CD4-positive, CD25-positive, alpha-beta regulatory T cell (primary cell): ENCODE results near the gene P2RY8. TPM values are rescaled to one million over a fixed set of nuclear protein-coding genes. Genes with fewer than 3 reads are reported as not detected.

Experiments
- ATAC-seq, 2 donors: fragments of 150-1000 bp; cut with Tn5 transposase; one replicate each; pipeline ENCODE4 v1.10.0; 2021; ENCODE audit warnings: low read depth in 2 of 2, moderate number of reproducible peaks in 2 of 2, moderate library complexity in 1 of 2
- DNase-seq, 3 donors: peaks; one replicate each; pipeline versions ENCODE4 v3.0.0 to v3.0.0-alpha.2; 2012 to 2022; ENCODE audit warnings: mixed read lengths in 1 of 3
- H3K27ac ChIP-seq: one replicate; pipeline ENCODE4 v1.7.0; 2013; ENCODE audit warnings: mild to moderate bottlenecking, low read length; ENCODE audit not compliant: insufficient read depth, poor library complexity, severe bottlenecking
- H3K27me3 ChIP-seq: one replicate; pipeline ENCODE4 v1.7.0; 2013; ENCODE audit warnings: low read length; ENCODE audit not compliant: control insufficient read depth, insufficient read depth
- H3K36me3 ChIP-seq: one replicate; pipeline ENCODE4 v1.7.0; 2013; ENCODE audit warnings: mild to moderate bottlenecking, low read length, moderate library complexity; ENCODE audit not compliant: control insufficient read depth, insufficient read depth
- H3K4me1 ChIP-seq: 2 replicates; pipeline ENCODE4 v1.7.0; 2013; ENCODE audit warnings: mild to moderate bottlenecking, low read length; ENCODE audit not compliant: insufficient read depth, control insufficient read depth, poor library complexity, severe bottlenecking
- H3K4me3 ChIP-seq: one replicate; pipeline ENCODE4 v1.7.0; 2013; ENCODE audit warnings: low read depth, mild to moderate bottlenecking, low read length, moderate library complexity
- H3K9me3 ChIP-seq, 2 experiments: 1 replicate in 1 of 2; 2 replicates in 1 of 2; pipeline ENCODE4 v1.7.0; 2013; ENCODE audit warnings: low read length in 2 of 2, mild to moderate bottlenecking in 1 of 2, moderate library complexity in 1 of 2; ENCODE audit not compliant: control insufficient read depth in 2 of 2
- H3K27ac Mint-ChIP-seq, 3 donors: one replicate each; pipeline ENCODE4 v1.8.0; 2020 to 2022; ENCODE audit warnings: mild to moderate bottlenecking in 3 of 3, mixed read lengths in 3 of 3, moderate library complexity in 2 of 3
- H3K27me3 Mint-ChIP-seq: one replicate; pipeline ENCODE4 v1.8.0; 2022; ENCODE audit warnings: mild to moderate bottlenecking, mixed read lengths
- H3K36me3 Mint-ChIP-seq: one replicate; pipeline ENCODE4 v1.8.0; 2020; ENCODE audit warnings: mixed read lengths
- H3K4me1 Mint-ChIP-seq, 4 donors: one replicate each; pipeline ENCODE4 v1.8.0; 2020 to 2022; ENCODE audit warnings: mixed read lengths in 4 of 4, mild to moderate bottlenecking in 1 of 4
- H3K4me3 Mint-ChIP-seq, 4 donors: one replicate each; pipeline ENCODE4 v1.8.0; 2020 to 2022; ENCODE audit warnings: mild to moderate bottlenecking in 4 of 4, mixed read lengths in 4 of 4, moderate library complexity in 3 of 4
- H3K9me3 Mint-ChIP-seq, 7 donors: one replicate each; pipeline ENCODE4 v1.8.0; 2020 to 2022; ENCODE audit warnings: mixed read lengths in 7 of 7, mild to moderate bottlenecking in 3 of 7, moderate library complexity in 2 of 7
- polyA plus RNA-seq, 4 donors: library from polyadenylated mRNA; unstranded; fragments of 300-500 nt; fragmentation: Illumina TruSeq; gene quantifications; one replicate each; pipeline ENCODE4 v1.2.3, GENCODE V29; 2021
- total RNA-seq: library from RNA; stranded (reverse); gene quantifications from one replicate; pipeline ENCODE4 v1.2.3, GENCODE V29; 2022

The P2RY8 gene
- total and polyA plus RNA-seq, 5 donors from 2014 or later = 158 to 222 (median 195) TPM

DNA sequence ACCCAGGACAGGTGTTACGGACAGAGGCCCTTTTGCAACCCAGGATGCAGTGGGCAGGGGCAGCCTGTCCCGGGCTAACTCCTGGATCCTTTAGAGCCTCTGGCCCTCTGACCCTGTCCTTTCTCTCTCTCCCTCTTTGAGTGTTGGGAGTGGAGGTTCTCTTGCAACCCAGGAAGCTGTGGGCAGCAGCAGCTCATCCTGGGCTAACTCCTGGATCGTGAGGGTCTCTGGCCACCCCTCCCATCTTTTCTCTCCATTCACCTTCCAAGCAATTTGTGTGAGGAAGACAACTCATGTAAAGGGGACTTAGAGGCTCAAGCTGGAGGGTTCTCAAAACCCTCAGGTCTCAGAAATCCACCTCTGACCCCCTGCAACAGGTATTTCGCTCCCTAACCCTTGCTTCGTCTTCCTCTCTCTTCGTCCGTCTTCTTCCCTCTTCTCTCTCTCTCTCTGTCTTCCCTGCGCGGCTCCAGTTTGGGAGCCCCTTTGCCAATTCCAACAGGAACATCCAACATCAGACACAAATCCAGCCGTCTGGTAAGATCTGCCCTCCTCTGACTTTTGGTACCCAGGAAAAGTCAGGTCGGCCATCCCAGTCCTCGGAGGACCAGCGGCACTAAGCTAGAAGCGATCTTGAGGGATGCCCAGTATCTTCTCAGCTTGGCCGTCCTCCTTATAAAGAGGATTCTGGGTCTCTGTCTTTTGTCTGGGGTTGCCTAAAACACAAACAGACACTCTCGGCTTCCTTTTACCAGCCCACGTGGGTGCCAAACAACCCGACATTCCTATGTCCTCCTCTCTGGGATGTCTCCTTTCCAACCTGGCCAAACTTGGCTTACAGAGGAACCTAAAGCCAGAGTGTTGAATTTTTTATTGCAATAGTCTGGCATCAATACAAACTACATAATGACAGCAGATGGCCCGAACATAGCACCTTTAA is 92.2 kb downstream of the P2RY8 start:
- Mint-ChIP-seq H3K36me3 (peaks cover 45% of the 10 kb centered on the region), H3K27me3 (peaks cover 4% of the 10 kb centered on the region), H3K4me3 (peak overlapping the region in 2 of 4 donors; percentile 38 to 70), H3K27ac (no peak overlapping the region), H3K4me1 (peaks cover 10 to 18% (median 15%) of the 10 kb centered on the region in 4 donors), H3K9me3 (peaks cover 0 to 20% (median 8%) of the 10 kb centered on the region in 7 donors)
- H3K4me3 ChIP-seq = no peak overlapping the region
- peaks cover 11% of the 10 kb centered on the region for H3K36me3 ChIP-seq
- no peak for ATAC-seq
- peaks cover 0 to 4% of the 10 kb centered on the region in 2 experiments for H3K9me3 ChIP-seq
- no peak overlapping the region for H3K27ac ChIP-seq
- no peaks in the 10 kb centered on the region for H3K4me1 ChIP-seq
- no peak for DNase-seq
- no peaks in the 10 kb centered on the region for H3K27me3 ChIP-seq

DNA sequence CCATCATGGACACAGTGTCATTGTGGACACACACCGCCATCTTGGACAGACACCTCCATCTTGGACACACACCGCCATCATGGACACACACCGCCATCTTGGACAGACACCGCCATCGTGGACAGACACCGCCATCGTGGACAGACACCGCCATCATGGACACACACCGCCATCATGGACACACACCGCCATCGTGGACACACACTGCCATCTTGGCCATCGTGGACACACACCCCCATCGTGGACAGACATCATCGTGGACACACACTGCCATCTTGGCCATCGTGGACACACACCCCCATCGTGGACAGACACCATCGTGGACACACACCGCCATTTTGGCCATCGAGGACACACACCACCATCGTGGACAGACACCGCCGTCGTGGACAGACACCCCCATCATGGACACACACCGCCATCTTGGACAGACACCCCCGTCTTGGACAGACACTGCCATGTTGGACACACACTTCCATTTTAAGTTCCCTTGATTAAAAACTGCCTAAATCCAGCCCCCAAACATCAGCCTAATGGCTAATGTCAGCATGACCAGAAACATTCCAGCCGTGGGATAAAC is 93.4 kb downstream of the P2RY8 start:
- Mint-ChIP-seq H3K27me3 (peaks cover 4% of the 10 kb centered on the region), H3K4me1 (peaks cover 4 to 13% (median 9%) of the 10 kb centered on the region in 4 donors), H3K4me3 (no peak overlapping the region), H3K9me3 (peaks cover 0 to 14% (median 5%) of the 10 kb centered on the region in 7 donors), H3K27ac (no peak overlapping the region), H3K36me3 (peaks cover 40% of the 10 kb centered on the region)
- Histone ChIP-seq H3K4me3 (no peak overlapping the region), H3K4me1 (no peaks in the 10 kb centered on the region), H3K27ac (no peak overlapping the region), H3K9me3 (peaks cover 0 to 4% of the 10 kb centered on the region in 2 experiments), H3K27me3 (no peaks in the 10 kb centered on the region), H3K36me3 (peaks cover 16% of the 10 kb centered on the region)
- ATAC-seq = no peak
- no peak for DNase-seq

DNA sequence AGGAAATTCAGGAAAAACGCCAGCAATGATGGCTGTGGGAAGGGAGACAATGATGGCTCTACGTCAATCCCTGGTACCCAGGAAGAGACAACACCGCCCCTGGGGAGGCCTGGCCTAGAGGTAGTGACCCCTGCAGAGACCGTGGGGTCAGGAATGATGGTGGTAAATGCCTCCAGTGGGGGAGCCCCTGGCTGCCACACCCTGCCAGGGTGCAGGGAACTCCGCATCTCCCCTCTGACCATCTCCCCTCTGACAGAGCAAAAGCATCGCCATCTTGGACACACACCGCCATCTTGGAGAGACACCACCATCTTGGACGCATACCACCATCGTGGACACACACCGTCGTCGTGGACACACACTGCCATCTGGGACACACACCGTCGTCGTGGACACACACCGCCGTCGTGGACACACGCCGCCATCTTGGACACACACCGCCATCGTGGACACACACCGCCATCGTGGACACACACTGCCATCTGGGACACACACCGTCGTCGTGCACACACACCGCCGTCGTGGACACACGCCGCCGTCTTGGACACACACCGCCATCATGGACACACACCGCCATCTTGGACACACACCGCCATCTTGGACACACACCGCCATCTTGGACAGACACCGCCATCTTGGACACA is 94.1 kb downstream of the P2RY8 start:
- Mint-ChIP-seq H3K4me3 (no peak overlapping the region), H3K27ac (no peak overlapping the region), H3K4me1 (peaks cover 1 to 13% (median 8%) of the 10 kb centered on the region in 4 donors), H3K9me3 (peaks cover 0 to 14% (median 2%) of the 10 kb centered on the region in 7 donors), H3K36me3 (peaks cover 40% of the 10 kb centered on the region), H3K27me3 (peaks cover 4% of the 10 kb centered on the region)
- Histone ChIP-seq H3K36me3 (peaks cover 16% of the 10 kb centered on the region), H3K9me3 (peaks cover 0 to 4% of the 10 kb centered on the region in 2 experiments), H3K4me1 (no peaks in the 10 kb centered on the region), H3K27ac (no peak overlapping the region), H3K4me3 (no peak overlapping the region), H3K27me3 (no peaks in the 10 kb centered on the region)
- ATAC-seq (no peak), DNase-seq (no peak)

DNA sequence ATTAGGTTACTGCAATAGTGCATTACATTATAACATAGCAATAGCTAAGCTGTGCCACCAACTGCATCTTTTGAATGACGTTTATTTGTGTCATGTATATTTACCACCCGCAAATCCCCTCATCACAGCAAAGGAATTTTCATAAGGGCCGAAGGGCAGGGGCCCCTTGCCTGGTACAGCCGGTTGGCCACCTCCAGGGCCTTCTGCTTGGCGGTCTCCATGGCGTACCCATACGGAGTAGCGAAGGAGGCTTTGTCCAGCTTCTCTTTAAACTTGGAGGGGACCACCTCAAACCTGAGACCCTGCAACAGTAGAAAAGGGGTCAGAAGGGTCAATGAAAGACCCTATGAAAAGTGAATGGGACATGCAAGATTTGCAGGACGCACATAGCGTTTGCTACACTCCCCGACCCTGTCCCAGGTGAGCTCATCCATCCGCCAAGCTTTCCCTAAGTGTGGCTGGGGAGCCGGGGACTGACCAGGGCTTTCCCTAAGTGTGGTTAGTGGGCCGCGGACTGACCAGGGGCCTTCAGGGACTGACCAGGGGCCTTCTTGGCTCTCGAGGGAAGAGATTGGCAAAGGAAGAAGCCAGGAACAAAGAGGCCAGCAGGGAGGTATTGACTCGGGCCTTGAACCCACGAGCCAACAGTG is 94.8 kb downstream of the P2RY8 start:
- ATAC-seq (no peak), DNase-seq (no peak)
- Mint-ChIP-seq H3K27me3 (peaks cover 4% of the 10 kb centered on the region), H3K27ac (no peak overlapping the region), H3K36me3 (peaks cover 46% of the 10 kb centered on the region), H3K4me3 (peak overlapping the region in 2 of 4 donors; percentile 24 to 56), H3K4me1 (peaks cover 1 to 13% (median 8%) of the 10 kb centered on the region in 4 donors), H3K9me3 (peaks cover 0 to 12% (median 2%) of the 10 kb centered on the region in 7 donors)
- H3K27me3 ChIP-seq = no peaks in the 10 kb centered on the region
- no peak overlapping the region for H3K4me3 ChIP-seq
- H3K9me3 ChIP-seq = peaks cover 0 to 4% of the 10 kb centered on the region in 2 experiments
- no peak overlapping the region for H3K27ac ChIP-seq
- no peaks in the 10 kb centered on the region for H3K4me1 ChIP-seq
- H3K36me3 ChIP-seq = peaks cover 17% of the 10 kb centered on the region

DNA sequence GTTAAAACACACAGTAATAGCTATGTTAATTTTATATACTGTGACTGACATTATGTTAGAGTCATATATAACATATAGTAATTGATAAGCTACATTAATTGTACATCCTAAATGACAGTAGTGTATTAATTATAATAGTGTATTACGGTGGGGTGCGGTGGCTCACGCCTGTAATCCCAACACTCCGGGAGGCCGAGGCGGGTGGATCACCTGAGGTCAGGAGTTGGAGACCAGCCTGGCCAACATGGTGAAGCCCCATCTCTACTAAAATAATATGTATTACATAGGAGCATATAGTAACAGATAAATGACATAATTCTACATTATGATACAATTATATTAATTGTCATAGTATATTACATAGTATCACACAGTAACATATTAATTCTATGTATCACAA is 96.5 kb downstream of the P2RY8 start:
- H3K4me1 Mint-ChIP-seq = peaks cover 1 to 10% (median 4%) of the 10 kb centered on the region in 4 donors
- Histone ChIP-seq H3K4me1 (no peaks in the 10 kb centered on the region), H3K4me3 (no peak overlapping the region), H3K27me3 (no peaks in the 10 kb centered on the region), H3K36me3 (peaks cover 24% of the 10 kb centered on the region), H3K27ac (no peak overlapping the region), H3K9me3 (peaks cover 0 to 4% of the 10 kb centered on the region in 2 experiments)
- peaks cover 45% of the 10 kb centered on the region for H3K36me3 Mint-ChIP-seq
- no peaks in the 10 kb centered on the region for H3K27me3 Mint-ChIP-seq
- H3K9me3 Mint-ChIP-seq = peaks cover 0 to 8% (median 2%) of the 10 kb centered on the region in 7 donors
- H3K27ac Mint-ChIP-seq = no peak overlapping the region
- DNase-seq (no peak), ATAC-seq (no peak)
- H3K4me3 Mint-ChIP-seq = no peak overlapping the region

DNA sequence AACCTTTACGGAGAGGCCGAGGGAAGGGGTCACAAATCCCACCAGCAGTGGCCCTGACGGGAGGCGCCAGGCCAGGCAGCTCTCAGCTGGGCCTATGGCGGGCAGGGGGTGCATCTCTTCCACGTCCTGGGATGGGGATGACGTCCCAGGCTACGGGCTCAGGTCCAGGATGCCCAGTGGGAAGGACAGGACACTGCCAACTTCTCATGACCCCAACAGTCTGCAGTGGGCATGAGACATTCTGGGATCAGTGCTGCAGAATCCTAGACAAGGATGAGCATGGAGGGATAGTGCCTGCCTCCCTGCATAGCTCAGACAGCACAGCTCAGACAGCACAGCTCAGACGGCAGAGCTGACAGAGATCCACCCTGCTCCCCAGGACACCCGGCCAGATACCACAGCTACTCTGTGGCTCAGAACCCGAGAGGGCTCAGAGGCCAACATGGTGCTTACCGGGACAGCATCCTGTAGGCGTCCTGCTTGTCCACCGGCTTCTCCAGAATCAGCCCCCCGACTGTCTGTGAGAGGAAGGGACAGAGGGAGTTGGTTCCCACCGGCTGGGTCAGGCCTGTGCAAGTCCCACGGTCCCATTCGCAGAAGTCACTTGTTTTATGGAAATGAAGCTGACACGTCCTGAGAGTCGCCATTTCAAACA is 101.6 kb downstream of the P2RY8 start:
- DNase-seq (no peak), ATAC-seq (peak in 1 of 2 donors; percentile 13)
- H3K9me3 ChIP-seq = no peaks in the 10 kb centered on the region
- Mint-ChIP-seq H3K27ac (peak overlapping the region in 1 of 3 donors; percentile 48), H3K4me3 (no peak overlapping the region), H3K4me1 (no peaks in the 10 kb centered on the region), H3K36me3 (peaks cover 35% of the 10 kb centered on the region), H3K27me3 (no peaks in the 10 kb centered on the region), H3K9me3 (peaks cover 0 to 2% (median 0%) of the 10 kb centered on the region in 7 donors)
- H3K36me3 ChIP-seq = peaks cover 23% of the 10 kb centered on the region
- H3K27ac ChIP-seq = no peak overlapping the region
- H3K27me3 ChIP-seq = no peaks in the 10 kb centered on the region
- no peaks in the 10 kb centered on the region for H3K4me1 ChIP-seq
- H3K4me3 ChIP-seq = no peak overlapping the region

DNA sequence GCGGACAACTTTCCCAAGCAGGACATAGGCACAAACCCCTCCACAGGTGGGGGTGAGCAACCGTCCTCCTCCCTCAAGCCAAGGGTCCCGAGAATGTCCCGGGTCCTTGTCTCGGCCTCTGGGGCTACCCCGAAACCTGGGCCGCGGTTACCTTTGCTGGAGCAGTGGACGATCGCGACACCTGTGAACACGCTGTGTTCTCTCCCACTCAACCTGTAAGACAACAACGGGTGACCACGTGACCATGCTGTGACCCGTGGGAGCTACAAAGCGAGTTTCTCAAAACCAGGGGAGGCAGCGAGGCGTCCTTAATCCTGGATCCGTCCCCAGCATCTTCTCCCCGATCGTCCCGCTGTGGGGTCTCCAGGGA is 102.1 kb downstream of the P2RY8 start:
- no peaks in the 10 kb centered on the region for H3K4me1 ChIP-seq
- H3K4me3 ChIP-seq = no peak overlapping the region
- H3K27ac ChIP-seq = no peak overlapping the region
- peaks cover 0 to 2% (median 0%) of the 10 kb centered on the region in 7 donors for H3K9me3 Mint-ChIP-seq
- peaks cover 35% of the 10 kb centered on the region for H3K36me3 Mint-ChIP-seq
- no peaks in the 10 kb centered on the region for H3K4me1 Mint-ChIP-seq
- H3K27me3 Mint-ChIP-seq = no peaks in the 10 kb centered on the region
- peaks cover 23% of the 10 kb centered on the region for H3K36me3 ChIP-seq
- DNase-seq (no peak), ATAC-seq (no peak)
- H3K9me3 ChIP-seq = no peaks in the 10 kb centered on the region
- no peak overlapping the region for H3K4me3 Mint-ChIP-seq
- H3K27ac Mint-ChIP-seq = no peak overlapping the region
- H3K27me3 ChIP-seq = no peaks in the 10 kb centered on the region
